GM23248 (cell line): ENCODE measurements around the gene PRRG2.

Experiments
- EZH2 ChIP-seq: fragments of 200-600 bp; sonication (generic); IDR thresholded peaks from 2 replicates; pipeline ENCODE4 v1.6.1; 2018; ENCODE audit warnings: antibody characterized with exemption, mild to moderate bottlenecking; ENCODE audit not compliant: insufficient read depth, poor library complexity, severe bottlenecking
- EZH2phosphoT487 ChIP-seq: fragments of 200-600 bp; sonication (generic); IDR thresholded peaks from 2 replicates; pipeline ENCODE4 v1.6.1; 2018; ENCODE audit warnings: antibody characterized with exemption, moderate library complexity, mild to moderate bottlenecking, low read depth; ENCODE audit not compliant: insufficient read depth

- TF ChIP-seq EZH2 (no peak), EZH2phosphoT487 (no peak)
Observed at GRCh38 chr19:49585023-49585422, 3.9 kb downstream of the PRRG2 start.
